NCI-H2196 treated with DMSO at 0.1 percent for 48 hours (cell line): ENCODE data around the gene CAPNS2.
"Not testable (repeated sequence)": the region's sequence is repeated elsewhere in the genome, so short reads cannot be mapped to it uniquely, and the experiment has no call there.

Experiments used
- DNase-seq: peaks from one replicate; lab custom pipeline; 2025; ENCODE audit not compliant: unreplicated experiment; lab: John Stamatoyannopoulos, UW

The CAPNS2 gene

GRCh38 chr16:55567382-55567781 lies 898 bp downstream of the CAPNS2 start:
- DNase-seq: no peak

- DNase-seq: no peak
These were observed 1.7 kb downstream of the CAPNS2 start for GRCh38 chr16:55568207-55568606.

- DNase-seq: no peak
These were observed 2.5 kb downstream of the CAPNS2 start for GRCh38 chr16:55569025-55569424.

- DNase-seq: no peak
These were observed 3.7 kb downstream of the CAPNS2 start for GRCh38 chr16:55570159-55570558.

- no peak for DNase-seq
These were observed 4.9 kb downstream of the CAPNS2 start for GRCh38 chr16:55571191-55571897.

GRCh38 chr16:55572439-55572838 lies 6.0 kb downstream of the CAPNS2 start:
- no peak for DNase-seq

- no peak for DNase-seq
These were observed 8.3 kb downstream of the CAPNS2 start for GRCh38 chr16:55574811-55575210.

GRCh38 chr16:55575496-55575895 lies 9.0 kb downstream of the CAPNS2 start:
- DNase-seq: no peak

- DNase-seq: no peak
These were observed 9.9 kb downstream of the CAPNS2 start for GRCh38 chr16:55576384-55576783.

- no peak for DNase-seq
These were observed 11.4 kb downstream of the CAPNS2 start for GRCh38 chr16:55577887-55578286.

- DNase-seq: no peak
These were observed 19.1 kb downstream of the CAPNS2 start for GRCh38 chr16:55585631-55586030.

GRCh38 chr16:55588799-55589198 lies 22.3 kb downstream of the CAPNS2 start:
- DNase-seq: no peak

GRCh38 chr16:55592306-55592705 lies 25.8 kb downstream of the CAPNS2 start:
- no peak for DNase-seq

GRCh38 chr16:55597928-55598327 lies 31.4 kb downstream of the CAPNS2 start:
- no peak for DNase-seq

GRCh38 chr16:55605754-55606336 lies 39.4 kb downstream of the CAPNS2 start:
- no peak for DNase-seq

- DNase-seq: no peak
These were observed 47.3 kb downstream of the CAPNS2 start for GRCh38 chr16:55613613-55614335.

- DNase-seq: no peak
These were observed 48.6 kb downstream of the CAPNS2 start for GRCh38 chr16:55615071-55615470.

GRCh38 chr16:55615670-55616069 lies 49.2 kb downstream of the CAPNS2 start:
- not testable (repeated sequence) for DNase-seq
